ENCODE measurements around the gene PWWP2A. TPM values are rescaled to one million over a fixed set of nuclear protein-coding genes. Genes with fewer than 3 reads are reported as not detected.
"Not testable (repeated sequence)": the region's sequence is repeated elsewhere in the genome, so short reads cannot be mapped to it uniquely, and the experiment has no call there.

The PWWP2A gene
- total and polyA plus RNA-seq, 2 experiments from 2014 or later, result 51.5 to 81.6 TPM

GRCh38 chr5:160160875-160161274 lies 41.6 kb upstream of the PWWP2A start:
- Histone ChIP-seq H3K27ac (ENCODE audit: low read depth) (peak overlapping the region; percentile 94), H3K4me2 (peak overlapping the region; percentile 13), H3K4me1 (ENCODE audit: insufficient read depth) (peaks cover 20% of the 10 kb centered on the region), H3F3A (replicated peaks; ENCODE audit: low read depth) (peaks cover 17% of the 10 kb centered on the region), H3K4me3 (peak overlapping the region; percentile 1; the same call in 1 of the 2 replicates)
- H3K9me3 Mint-ChIP-seq; H4K20me1 ChIP-seq (replicated peaks; ENCODE audit: insufficient read depth); H3K36me3 Mint-ChIP-seq (ENCODE audit: low read depth); H3K9me2 ChIP-seq (ENCODE audit: insufficient read depth); H3K79me2 ChIP-seq (replicated peaks; ENCODE audit: insufficient read depth); H3K27me3 Mint-ChIP-seq (ENCODE audit: insufficient read depth, low read depth, poor library complexity); H3K27me3 ChIP-seq (ENCODE audit: insufficient read depth); ATAC-seq; H2AFZ ChIP-seq; DNase-seq (ENCODE audit: low spot score); H3K36me3 ChIP-seq (ENCODE audit: insufficient read depth): not testable (repeated sequence)
- peak overlapping the region; percentile 46; the same call in 2 of the 3 replicates for H3K4me3 Mint-ChIP-seq
- peak overlapping the region; percentile 96 for H3K27ac Mint-ChIP-seq
- H3K4me1 Mint-ChIP-seq, result peaks cover 40% of the 10 kb centered on the region

- H4K20me1 ChIP-seq (replicated peaks; ENCODE audit: insufficient read depth), result no peaks in the 10 kb centered on the region
- Mint-ChIP-seq H3K36me3 (ENCODE audit: low read depth) (peaks cover 5% of the 10 kb centered on the region; the same call in 1 of the 3 replicates), H3K27me3 (ENCODE audit: insufficient read depth, low read depth, poor library complexity) (no peaks in the 10 kb centered on the region), H3K27ac (peak overlapping the region; percentile 96), H3K4me3 (peak overlapping the region; percentile 46), H3K4me1 (peaks cover 34% of the 10 kb centered on the region), H3K9me3 (no peaks in the 10 kb centered on the region)
- no peaks in the 10 kb centered on the region for H3K27me3 ChIP-seq (ENCODE audit: insufficient read depth)
- H3K4me2 ChIP-seq, result peak overlapping the region; percentile 13
- peak; percentile 96 for DNase-seq (ENCODE audit: low spot score)
- H3K27ac ChIP-seq (ENCODE audit: low read depth), result peak overlapping the region; percentile 94
- no peak overlapping the region for H2AFZ ChIP-seq
- no peaks in the 10 kb centered on the region for H3K9me2 ChIP-seq (ENCODE audit: insufficient read depth)
- peaks cover 17% of the 10 kb centered on the region for H3F3A ChIP-seq (replicated peaks; ENCODE audit: low read depth)
- H3K36me3 ChIP-seq (ENCODE audit: insufficient read depth), result no peaks in the 10 kb centered on the region
- peak overlapping the region; percentile 1; the same call in 1 of the 2 replicates for H3K4me3 ChIP-seq
- ATAC-seq, result peak; percentile 94
- H3K4me1 ChIP-seq (ENCODE audit: insufficient read depth), result peaks cover 20% of the 10 kb centered on the region
- H3K79me2 ChIP-seq (replicated peaks; ENCODE audit: insufficient read depth), result no peaks in the 10 kb centered on the region
- TF ChIP-seq NANOG (IDR thresholded peaks at IDR 0.05; ENCODE audit: borderline replicate concordance) (no peak), CREB1 (CRISPR knock-in tag; IDR thresholded peaks at IDR 0.05; ENCODE audit: low read depth) (no peak), POLR2AphosphoS5 (IDR thresholded peaks at IDR 0.05; ENCODE audit: low read depth) (peak; percentile 51; the same call in 1 of the 2 replicates), ZNF114 (CRISPR knock-in tag; IDR thresholded peaks at IDR 0.05) (0 out of 2 replicates have a peak, but pooled peaks have one; percentile 17), CTCF (conservative IDR thresholded peaks at IDR 0.05; ENCODE audit: low read depth in 2 of 2) (no peak), JUNB (IDR thresholded peaks at IDR 0.05; ENCODE audit: unreplicated experiment) (no peak), REST (IDR thresholded peaks at IDR 0.05; ENCODE audit: unreplicated experiment) (no peak), EZH2 (IDR thresholded peaks at IDR 0.05; ENCODE audit: low read depth, unreplicated experiment) (no peak), ZNF331 (CRISPR knock-in tag; IDR thresholded peaks at IDR 0.05; ENCODE audit: low read depth) (no peak), ETS1 (IDR thresholded peaks at IDR 0.05) (no peak), STAT1 (IDR thresholded peaks at IDR 0.05; ENCODE audit: unreplicated experiment) (no peak)
These were observed 40.9 kb upstream of the PWWP2A start for GRCh38 chr5:160159991-160160792.
